Measurements from ENCODE around the gene PACS1. TPM values are rescaled to one million over a fixed set of nuclear protein-coding genes. Genes with fewer than 3 reads are reported as not detected.

PACS1 gene
- total RNA-seq, 1 experiment from 2014 or later, result 91.8 TPM

GRCh38 chr11:66036334-66036710, 33.8 kb upstream of the PACS1 start:
- POLR2A ChIA-PET, result no interaction called here
- DNase-seq (ENCODE audit: low read depth, low spot score), result no peak

DNA sequence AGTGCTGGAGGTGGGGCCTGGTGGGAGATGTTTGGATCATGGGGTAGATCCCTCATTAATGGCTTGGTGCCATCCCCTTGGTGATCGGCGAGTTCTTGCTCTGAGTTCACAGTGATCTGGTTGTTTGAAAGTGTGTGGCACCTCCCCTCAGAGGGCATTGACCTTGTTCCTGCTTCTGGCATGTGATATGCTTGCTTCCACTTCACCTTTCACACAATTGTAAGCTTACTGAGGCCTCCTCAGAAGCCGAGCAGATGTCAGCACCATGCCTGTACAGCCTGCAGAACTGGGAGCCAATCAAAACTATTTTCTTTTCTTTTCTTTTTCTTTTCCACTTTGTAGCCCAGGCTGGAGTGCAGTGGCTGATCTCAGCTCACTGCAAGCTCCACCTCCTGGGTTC, 32.7 kb upstream of the PACS1 start:
- BruUV-seq (replicated peaks), result no TSS peak
- peaks cover 2% of the 10 kb centered on the region; the same call in 1 of the 2 replicates for H3K9me3 ChIP-seq (ENCODE audit: control insufficient read depth, insufficient read depth, low read depth, low read length)
- no peaks in the 10 kb centered on the region for H3K36me3 ChIP-seq (ENCODE audit: control insufficient read depth, insufficient read depth, low read length)
- H3K27ac ChIP-seq (ENCODE audit: low read length), result no peak overlapping the region
- no peak for DNase-seq (ENCODE audit: low read depth, low spot score)
- CTCF ChIA-PET, result no interaction called here
- intact Hi-C loops (cut with micrococcal nuclease; ENCODE audit: unreplicated experiment), result no loop called here
- H3K4me1 ChIP-seq (ENCODE audit: control insufficient read depth, insufficient read depth, low read length), result no peaks in the 10 kb centered on the region
- H3K4me3 ChIP-seq (ENCODE audit: low read depth in 2 of 2, low read length in 2 of 2), result no peak overlapping the region
- TF ChIP-seq REST (IDR thresholded peaks at IDR 0.05; ENCODE audit: insufficient read depth in 1 of 2, low read depth in 2 of 2, low read length in 1 of 2) (no peak), SIN3A (IDR thresholded peaks at IDR 0.05; ENCODE audit: borderline replicate concordance, insufficient read depth, low read depth, low read length) (no peak), TCF7L2 (IDR thresholded peaks at IDR 0.05; ENCODE audit: low read depth, low read length) (no peak), POLR2AphosphoS5 (IDR thresholded peaks at IDR 0.05; ENCODE audit: low read depth, low read length) (no peak)
- in situ Hi-C loops (cut with HindIII; ENCODE audit: low pct_unique_long_range_greater_than_20kb, low sequenced_read_pairs), result no loop called here
- H3K27me3 ChIP-seq (ENCODE audit: control insufficient read depth, insufficient read depth, low read length), result no peaks in the 10 kb centered on the region
- ATAC-seq, result no peak
- POLR2A ChIA-PET, result no interaction called here

More at GRCh38 chr11:66036334-66036710, 33.8 kb upstream of the PACS1 start:
- no TSS peak for BruUV-seq (replicated peaks)
- no peaks in the 10 kb centered on the region for H3K36me3 ChIP-seq (ENCODE audit: control insufficient read depth, insufficient read depth, low read length)
- CTCF ChIA-PET, result interaction anchor here (1.0 to 1.1 kb wide), 2 partner anchors 9 to 324 kb away, joined by 3 to 4 read pairs; partner anchors contain the start of gene KAT5
- in situ Hi-C loops (cut with HindIII; ENCODE audit: low pct_unique_long_range_greater_than_20kb, low sequenced_read_pairs) (no loop called here), intact Hi-C loops (cut with micrococcal nuclease; ENCODE audit: unreplicated experiment) (no loop called here)
- H3K27me3 ChIP-seq (ENCODE audit: control insufficient read depth, insufficient read depth, low read length), result no peaks in the 10 kb centered on the region
- no peak overlapping the region for H3K27ac ChIP-seq (ENCODE audit: low read length)
- H3K9me3 ChIP-seq (ENCODE audit: control insufficient read depth, insufficient read depth, low read depth, low read length), result peaks cover 2% of the 10 kb centered on the region; the same call in 1 of the 2 replicates
- no peak for ATAC-seq
- no peaks in the 10 kb centered on the region for H3K4me1 ChIP-seq (ENCODE audit: control insufficient read depth, insufficient read depth, low read length)
- TF ChIP-seq POLR2AphosphoS5 (IDR thresholded peaks at IDR 0.05; ENCODE audit: low read depth, low read length) (no peak), REST (IDR thresholded peaks at IDR 0.05; ENCODE audit: insufficient read depth in 1 of 2, low read depth in 2 of 2, low read length in 1 of 2) (no peak), TCF7L2 (IDR thresholded peaks at IDR 0.05; ENCODE audit: low read depth, low read length) (no peak), SIN3A (IDR thresholded peaks at IDR 0.05; ENCODE audit: borderline replicate concordance, insufficient read depth, low read depth, low read length) (no peak)
- H3K4me3 ChIP-seq (ENCODE audit: low read depth in 2 of 2, low read length in 2 of 2), result no peak overlapping the region

DNA sequence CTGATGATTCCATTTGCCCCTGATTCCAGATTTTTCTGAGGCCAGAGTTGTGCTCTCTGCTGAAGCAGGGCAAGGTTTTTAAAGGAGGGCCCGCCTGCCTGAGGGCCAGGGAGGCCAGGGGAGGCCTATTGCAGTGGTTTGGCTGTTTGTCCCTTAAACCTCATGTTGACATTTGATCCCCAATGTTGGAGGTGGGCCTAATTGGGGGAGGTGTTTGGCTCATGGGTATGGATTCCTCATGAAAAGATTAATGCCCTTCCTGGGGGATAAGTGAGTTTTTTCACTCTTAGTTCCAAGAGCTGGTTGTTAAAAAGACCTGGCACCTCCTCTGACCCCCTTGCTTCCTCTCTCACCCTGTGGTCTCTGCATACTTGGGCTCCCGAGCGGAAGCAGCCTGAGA, 30.3 kb upstream of the PACS1 start:
- ATAC-seq, result no peak
- intact Hi-C loops (cut with micrococcal nuclease; ENCODE audit: unreplicated experiment) (no loop called here), in situ Hi-C loops (cut with HindIII; ENCODE audit: low pct_unique_long_range_greater_than_20kb, low sequenced_read_pairs) (no loop called here)
- ChIA-PET CTCF (no interaction called here), POLR2A (no interaction called here)
- no peak for TF ChIP-seq TCF7L2 (IDR thresholded peaks at IDR 0.05; ENCODE audit: low read depth, low read length)
- TF ChIP-seq REST (IDR thresholded peaks at IDR 0.05; ENCODE audit: insufficient read depth in 1 of 2, low read depth in 2 of 2, low read length in 1 of 2), result no peak
- TF ChIP-seq, protein P1, sequence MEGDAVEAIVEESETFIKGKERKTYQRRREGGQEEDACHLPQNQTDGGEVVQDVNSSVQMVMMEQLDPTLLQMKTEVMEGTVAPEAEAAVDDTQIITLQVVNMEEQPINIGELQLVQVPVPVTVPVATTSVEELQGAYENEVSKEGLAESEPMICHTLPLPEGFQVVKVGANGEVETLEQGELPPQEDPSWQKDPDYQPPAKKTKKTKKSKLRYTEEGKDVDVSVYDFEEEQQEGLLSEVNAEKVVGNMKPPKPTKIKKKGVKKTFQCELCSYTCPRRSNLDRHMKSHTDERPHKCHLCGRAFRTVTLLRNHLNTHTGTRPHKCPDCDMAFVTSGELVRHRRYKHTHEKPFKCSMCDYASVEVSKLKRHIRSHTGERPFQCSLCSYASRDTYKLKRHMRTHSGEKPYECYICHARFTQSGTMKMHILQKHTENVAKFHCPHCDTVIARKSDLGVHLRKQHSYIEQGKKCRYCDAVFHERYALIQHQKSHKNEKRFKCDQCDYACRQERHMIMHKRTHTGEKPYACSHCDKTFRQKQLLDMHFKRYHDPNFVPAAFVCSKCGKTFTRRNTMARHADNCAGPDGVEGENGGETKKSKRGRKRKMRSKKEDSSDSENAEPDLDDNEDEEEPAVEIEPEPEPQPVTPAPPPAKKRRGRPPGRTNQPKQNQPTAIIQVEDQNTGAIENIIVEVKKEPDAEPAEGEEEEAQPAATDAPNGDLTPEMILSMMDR (IDR thresholded peaks at IDR 0.05), result no peak
- no peak for TF ChIP-seq SIN3A (IDR thresholded peaks at IDR 0.05; ENCODE audit: borderline replicate concordance, insufficient read depth, low read depth, low read length)
- TF ChIP-seq POLR2AphosphoS5 (IDR thresholded peaks at IDR 0.05; ENCODE audit: low read depth, low read length), result no peak
- no peak for DNase-seq (ENCODE audit: low read depth, low spot score)
- no peak overlapping the region for H3K27ac ChIP-seq (ENCODE audit: low read length)
- no peak overlapping the region for H3K4me3 ChIP-seq (ENCODE audit: low read depth in 2 of 2, low read length in 2 of 2)
- no peaks in the 10 kb centered on the region for H3K4me1 ChIP-seq (ENCODE audit: control insufficient read depth, insufficient read depth, low read length)
- H3K27me3 ChIP-seq (ENCODE audit: control insufficient read depth, insufficient read depth, low read length), result no peaks in the 10 kb centered on the region
- BruUV-seq (replicated peaks), result no TSS peak
- peaks cover 2% of the 10 kb centered on the region; the same call in 1 of the 2 replicates for H3K9me3 ChIP-seq (ENCODE audit: control insufficient read depth, insufficient read depth, low read depth, low read length)
- no peaks in the 10 kb centered on the region for H3K36me3 ChIP-seq (ENCODE audit: control insufficient read depth, insufficient read depth, low read length)

Measured in Panc1 (cell line).